NK-92 treated with Interleukin-12 subunit alpha and Interleukin-12 subunit beta, amount 100 ng/mL, for 24 hours (cell line): ENCODE results near the gene WDR36.

Experiments
- DNase-seq: peaks from one replicate; lab custom pipeline; 2025; lab: John Stamatoyannopoulos, UW

The WDR36 gene

DNA sequence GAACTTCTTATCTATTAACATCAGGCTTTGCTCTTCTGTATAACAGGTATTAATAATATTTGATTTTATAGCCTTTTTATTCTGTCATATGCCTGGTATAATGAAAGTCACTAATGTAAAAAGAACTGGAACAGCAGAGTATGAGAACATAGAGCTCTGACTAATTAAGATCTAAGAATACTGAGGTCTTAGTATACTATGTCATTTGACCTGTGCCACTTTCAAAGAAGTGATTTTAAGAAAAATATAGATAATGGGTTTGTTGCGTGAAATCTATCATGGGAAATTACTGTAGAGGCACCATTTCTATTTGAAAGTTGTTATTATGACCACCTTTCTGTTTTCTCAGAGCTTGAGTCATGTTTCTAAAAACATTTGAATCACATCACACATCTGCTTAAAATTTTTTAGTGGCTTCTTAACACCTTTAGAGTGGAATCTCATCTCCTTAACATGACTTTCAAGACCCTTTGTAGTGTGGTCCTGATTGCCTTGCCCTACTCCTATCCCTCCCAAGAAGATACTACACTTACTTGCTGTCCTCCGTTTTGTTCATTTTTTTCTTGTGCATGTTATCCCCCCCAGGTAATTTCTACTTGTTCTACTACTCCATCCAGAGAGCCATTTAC, 14.3 kb downstream of the WDR36 start:
- no peak for DNase-seq

- no peak for DNase-seq
Measured at GRCh38 chr5:111107371-111107770, 15.2 kb downstream of the WDR36 start.

DNA sequence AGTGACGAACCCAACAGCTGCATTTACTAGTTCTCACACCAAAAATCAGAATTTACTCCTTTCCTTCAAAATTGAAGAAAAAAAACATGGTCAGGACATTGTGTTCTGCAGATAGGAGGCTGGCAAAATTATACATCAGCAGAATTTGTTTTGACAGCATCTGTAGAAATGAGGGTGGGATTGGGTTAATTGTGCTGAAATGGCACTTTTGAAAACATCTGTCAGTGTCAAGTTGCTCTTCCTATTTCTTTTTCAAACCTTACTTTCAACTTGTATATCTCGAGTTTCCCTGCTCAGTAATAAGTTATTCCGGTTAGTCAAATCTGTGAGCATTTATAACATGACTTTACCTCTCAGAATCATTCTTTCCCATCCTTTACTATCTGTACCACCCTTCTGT, 19.8 kb downstream of the WDR36 start:
- no peak for DNase-seq

DNA sequence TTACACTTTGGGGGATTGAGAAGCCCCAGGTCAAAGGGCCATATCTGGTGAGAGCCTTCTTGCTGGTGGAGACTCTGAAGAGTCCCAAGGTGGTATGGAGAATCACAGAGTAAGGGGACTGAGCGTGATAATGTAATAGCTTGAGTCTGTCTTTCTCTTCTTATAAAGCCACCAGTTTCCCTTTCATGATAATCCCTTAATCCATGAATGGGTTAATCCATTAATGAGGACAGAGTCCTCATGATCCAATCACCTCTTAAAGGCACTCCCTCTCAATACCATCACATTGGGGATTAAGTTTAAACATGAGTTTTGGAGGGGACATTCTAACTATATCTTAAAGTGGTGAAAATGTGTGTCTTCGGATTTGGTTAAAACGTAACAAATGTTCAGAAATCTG, 21.5 kb downstream of the WDR36 start:
- no peak for DNase-seq

- DNase-seq: no peak
Measured at GRCh38 chr5:111115229-111115628, 23.1 kb downstream of the WDR36 start.

DNA sequence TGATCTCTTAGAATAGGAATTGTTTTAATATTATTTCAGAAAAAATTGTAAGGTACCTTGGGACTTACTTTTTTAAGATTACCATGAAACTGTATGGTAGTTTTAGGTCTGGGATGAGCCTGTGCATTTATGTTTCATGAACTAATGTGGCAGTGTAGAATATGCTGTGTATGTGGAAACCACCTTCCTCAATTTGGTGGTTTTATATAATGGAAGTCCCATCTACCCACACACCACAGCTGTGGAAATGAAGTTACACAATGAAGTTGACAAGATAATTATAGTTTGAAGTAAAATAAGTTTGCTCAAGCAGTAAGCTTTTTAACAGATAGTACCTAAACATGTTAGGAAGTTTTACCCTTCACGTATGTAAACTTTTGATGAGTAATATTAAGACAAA, 24.4 kb downstream of the WDR36 start:
- DNase-seq: no peak

- no peak for DNase-seq
Measured at GRCh38 chr5:111117136-111117535, 25.0 kb downstream of the WDR36 start.

DNA sequence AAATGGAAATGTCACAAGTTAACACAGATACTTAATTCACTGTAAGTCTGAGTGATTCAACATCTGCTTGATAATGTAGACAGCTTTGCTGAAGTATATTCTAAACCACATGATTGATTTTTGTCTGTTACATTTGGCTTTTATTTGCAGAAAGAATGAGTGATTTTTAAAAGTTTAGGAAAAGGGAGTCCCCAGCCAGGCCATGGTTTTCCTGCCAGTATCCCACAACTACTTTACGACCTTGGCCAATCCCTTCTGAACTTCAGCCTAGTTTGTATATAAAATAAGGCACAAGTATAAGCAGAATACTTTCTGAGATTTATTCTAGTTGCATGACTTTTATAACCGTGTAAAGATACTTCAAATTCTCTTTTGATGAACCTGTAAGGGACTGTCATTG, 27.1 kb downstream of the WDR36 start:
- DNase-seq: no peak

DNA sequence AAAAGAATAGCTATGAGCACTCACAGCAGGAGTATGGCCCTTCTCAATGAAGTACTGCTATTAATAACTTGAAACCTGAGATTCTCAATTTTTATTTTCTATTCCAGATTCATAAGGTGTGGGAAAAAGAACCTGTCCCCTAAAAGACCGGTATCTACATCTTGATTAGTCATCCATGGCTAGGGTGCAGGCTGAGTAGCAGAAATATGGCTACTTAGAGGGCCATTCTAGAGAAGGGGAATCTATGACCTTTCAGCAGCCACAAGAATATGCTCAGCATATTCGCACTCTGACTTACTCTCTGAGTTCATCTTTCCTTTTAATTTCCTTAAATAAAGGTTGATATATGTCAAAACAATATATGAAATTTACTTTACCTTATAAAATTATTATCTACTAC, 27.7 kb downstream of the WDR36 start:
- no peak for DNase-seq

GRCh38 chr5:111120911-111121310, 28.8 kb downstream of the WDR36 start:
- DNase-seq: no peak

- no peak for DNase-seq
Measured at GRCh38 chr5:111121926-111122325, 29.8 kb downstream of the WDR36 start.

DNA sequence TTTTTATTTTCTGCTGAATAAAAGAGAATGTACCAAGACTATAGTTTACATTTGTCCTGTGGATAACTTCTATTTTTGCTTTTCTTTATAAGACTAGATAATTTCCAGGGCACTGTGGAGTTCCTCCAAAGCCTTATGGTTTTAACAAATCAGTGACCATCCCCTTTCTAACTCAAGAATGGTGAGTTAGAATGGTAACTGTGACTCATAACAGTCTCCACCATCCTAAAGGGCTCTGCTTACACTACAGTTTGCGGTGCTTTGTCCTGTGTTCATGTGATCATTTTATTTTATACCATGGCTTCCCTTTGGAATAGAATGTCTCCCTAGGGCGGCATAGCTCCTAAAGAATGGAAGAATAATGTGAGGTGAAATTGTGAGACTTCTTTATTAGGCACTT, 30.2 kb downstream of the WDR36 start:
- DNase-seq: no peak

DNA sequence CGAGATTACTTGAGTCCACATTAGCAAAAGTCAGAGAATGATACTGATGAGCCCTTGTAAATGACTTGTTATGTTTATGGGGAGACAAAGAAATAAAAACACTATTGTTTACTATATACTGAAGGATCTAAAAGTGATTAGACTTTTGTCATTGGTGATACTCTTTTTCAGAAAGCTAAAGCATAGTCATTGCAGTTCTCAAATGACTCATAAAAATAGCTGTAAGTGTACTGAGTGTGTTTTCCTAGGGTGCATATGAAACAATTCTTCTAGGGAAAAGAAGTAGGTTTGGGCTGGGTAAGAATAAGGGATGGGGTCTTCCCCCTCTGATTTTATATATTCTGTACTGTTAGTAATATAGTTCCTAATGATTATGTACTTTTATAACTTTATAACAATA, 32.6 kb downstream of the WDR36 start:
- DNase-seq: no peak

- no peak for DNase-seq
Measured at GRCh38 chr5:111126896-111127295, 34.7 kb downstream of the WDR36 start.

DNA sequence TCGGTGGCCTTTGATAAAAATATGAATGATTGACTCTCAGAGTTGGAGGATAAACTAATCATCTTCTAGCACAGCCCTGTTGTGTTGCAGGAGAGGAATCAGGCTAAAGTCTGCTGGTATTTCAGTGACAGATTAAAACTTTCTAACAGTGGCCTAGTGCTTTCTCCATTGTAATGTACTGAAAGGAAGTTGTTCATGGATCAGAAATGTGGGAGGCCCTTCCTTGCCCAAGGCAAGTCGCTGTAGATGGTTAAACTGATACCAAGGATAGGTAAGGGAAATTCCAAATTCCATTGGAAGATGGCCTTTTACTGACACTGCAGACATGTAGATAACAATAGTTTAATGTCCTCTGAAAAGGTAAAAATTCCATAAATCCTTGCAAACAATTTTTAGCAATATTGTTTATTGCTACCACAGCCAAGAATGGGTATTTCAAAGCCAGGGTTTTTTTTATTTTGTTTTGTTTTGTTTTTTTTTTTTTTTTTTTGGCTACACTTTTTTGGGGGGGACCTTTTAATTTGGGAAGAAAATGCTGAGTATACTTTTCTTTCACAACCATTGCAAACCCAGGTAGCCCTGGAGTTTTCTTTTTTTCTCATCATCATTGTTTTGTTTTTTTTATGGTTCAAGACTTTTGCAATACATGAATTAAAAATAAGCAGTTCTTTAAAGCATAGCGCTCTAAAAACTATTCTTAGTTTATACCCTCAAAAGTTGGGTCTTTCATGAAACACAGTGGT, 35.5 kb downstream of the WDR36 start:
- DNase-seq: no peak

DNA sequence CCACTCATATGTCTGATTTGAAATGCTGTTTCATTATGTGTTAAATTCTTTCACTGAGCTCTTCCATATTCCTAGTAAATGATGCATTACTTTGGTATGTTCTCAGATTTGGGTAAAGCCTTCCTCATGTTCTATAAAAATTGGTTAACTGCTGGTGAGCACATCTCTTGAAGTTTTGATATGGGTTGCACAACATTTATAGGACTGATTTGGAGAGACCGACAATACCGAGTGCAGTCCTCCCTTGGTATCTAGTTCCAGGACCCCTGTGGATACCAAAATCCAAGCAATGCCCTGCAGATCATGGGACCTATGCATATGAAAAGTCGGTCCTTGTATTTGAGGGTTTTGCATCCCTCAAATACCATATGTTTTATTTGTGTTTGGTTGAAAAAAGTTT, 37.8 kb downstream of the WDR36 start:
- DNase-seq: no peak

GRCh38 chr5:111131356-111131755, 39.2 kb downstream of the WDR36 start:
- no peak for DNase-seq

- no peak for DNase-seq
Measured at GRCh38 chr5:111132076-111132475, 39.9 kb downstream of the WDR36 start.

GRCh38 chr5:111132731-111133435, 40.7 kb downstream of the WDR36 start:
- no peak for DNase-seq

- DNase-seq: no peak
Measured at GRCh38 chr5:111133436-111133751, 41.2 kb downstream of the WDR36 start.

- no peak for DNase-seq
Measured at GRCh38 chr5:111134087-111134486, 41.9 kb downstream of the WDR36 start.

DNA sequence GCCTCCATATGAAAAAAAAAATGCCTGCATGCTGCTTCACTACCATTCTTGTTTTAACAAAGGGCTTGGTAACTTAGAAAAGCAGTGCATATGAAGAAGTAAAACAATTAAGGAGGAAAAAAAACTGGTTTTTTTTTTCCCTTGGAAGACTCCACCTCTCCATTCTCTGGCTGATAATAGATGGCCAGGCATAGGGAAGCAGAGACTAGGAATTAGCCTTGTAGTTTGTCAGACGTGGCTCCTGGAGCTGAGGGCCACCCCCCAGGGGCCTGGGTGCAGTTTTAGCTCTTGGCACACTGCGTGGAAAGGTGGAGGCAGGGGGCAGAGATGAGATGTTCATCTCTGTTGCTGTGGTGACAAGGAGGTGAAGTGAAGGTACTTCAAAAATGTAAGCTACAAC, 42.7 kb downstream of the WDR36 start:
- DNase-seq: no peak

DNA sequence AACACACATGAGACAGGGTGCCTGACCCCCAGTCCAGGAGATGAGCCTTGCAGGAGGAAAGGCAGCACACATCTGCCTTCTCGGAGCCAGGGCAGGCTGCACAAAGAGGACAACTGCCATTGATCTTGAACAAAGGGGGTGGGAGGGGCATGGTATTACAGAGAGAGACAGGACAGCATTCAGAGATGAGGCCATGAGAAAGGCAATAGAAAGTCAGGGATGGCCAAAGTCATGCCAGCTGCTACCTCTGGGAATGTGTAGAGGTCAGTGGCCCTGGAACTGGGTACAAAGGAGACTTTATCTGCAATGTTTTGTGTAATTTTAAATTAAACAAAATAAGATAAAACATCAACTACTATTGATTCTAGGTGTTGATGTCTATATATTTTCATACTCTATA, 43.2 kb downstream of the WDR36 start:
- no peak for DNase-seq

DNA sequence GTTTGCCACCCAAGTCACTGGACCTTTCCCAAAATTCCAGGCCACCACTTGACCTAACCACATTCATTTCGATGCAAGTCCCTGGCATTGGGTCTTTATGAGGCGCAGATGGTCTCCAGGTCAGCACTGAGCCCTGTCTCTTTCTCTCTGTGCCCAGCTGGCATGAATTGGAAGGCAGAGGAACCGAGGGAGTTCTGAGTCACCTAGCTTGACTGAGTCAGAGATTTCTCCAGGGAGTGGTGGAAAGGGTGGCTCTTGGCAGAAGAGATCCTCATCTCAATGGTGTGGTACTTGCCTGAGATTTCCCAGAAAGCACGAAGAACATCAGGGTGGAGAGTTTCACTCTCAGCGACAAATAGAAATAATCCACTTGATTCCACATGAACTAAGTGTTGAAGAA, 43.8 kb downstream of the WDR36 start:
- DNase-seq: no peak
